AG09319 (cell line): ENCODE data around the gene BMP4.

Source experiments
- DNase-seq: peaks from one replicate; pipeline ENCODE4 v3.0.0-alpha.2; 2010; ENCODE audit warnings: low read depth; ENCODE audit errors: extremely low read depth
- CTCF ChIP-seq: IDR thresholded peaks from 2 replicates; pipeline ENCODE4 v1.5.1; 2011; ENCODE audit warnings: low read depth, mild to moderate bottlenecking, inconsistent platforms, low read length, moderate library complexity

BMP4 gene

GRCh38 chr14:53942970-53943750 lies 13.5 kb downstream of the BMP4 start:
- no peak for DNase-seq
- TF ChIP-seq CTCF, result no peak

GRCh38 chr14:53938136-53938837 lies 18.3 kb downstream of the BMP4 start:
- TF ChIP-seq CTCF, result no peak
- no peak for DNase-seq

- TF ChIP-seq CTCF, result no peak
- no peak for DNase-seq
Observed at GRCh38 chr14:53934778-53935414, 21.7 kb downstream of the BMP4 start.

- DNase-seq, result no peak
- TF ChIP-seq CTCF, result no peak
Observed at GRCh38 chr14:53932966-53933365, 23.7 kb downstream of the BMP4 start.

GRCh38 chr14:53929871-53930715 lies 26.5 kb downstream of the BMP4 start:
- TF ChIP-seq CTCF, result peak; percentile 18
- no peak for DNase-seq

- TF ChIP-seq CTCF, result no peak
- no peak for DNase-seq
Observed at GRCh38 chr14:53927171-53927570, 29.5 kb downstream of the BMP4 start.
